Measurements from ENCODE around the gene PTPRR.

DNA sequence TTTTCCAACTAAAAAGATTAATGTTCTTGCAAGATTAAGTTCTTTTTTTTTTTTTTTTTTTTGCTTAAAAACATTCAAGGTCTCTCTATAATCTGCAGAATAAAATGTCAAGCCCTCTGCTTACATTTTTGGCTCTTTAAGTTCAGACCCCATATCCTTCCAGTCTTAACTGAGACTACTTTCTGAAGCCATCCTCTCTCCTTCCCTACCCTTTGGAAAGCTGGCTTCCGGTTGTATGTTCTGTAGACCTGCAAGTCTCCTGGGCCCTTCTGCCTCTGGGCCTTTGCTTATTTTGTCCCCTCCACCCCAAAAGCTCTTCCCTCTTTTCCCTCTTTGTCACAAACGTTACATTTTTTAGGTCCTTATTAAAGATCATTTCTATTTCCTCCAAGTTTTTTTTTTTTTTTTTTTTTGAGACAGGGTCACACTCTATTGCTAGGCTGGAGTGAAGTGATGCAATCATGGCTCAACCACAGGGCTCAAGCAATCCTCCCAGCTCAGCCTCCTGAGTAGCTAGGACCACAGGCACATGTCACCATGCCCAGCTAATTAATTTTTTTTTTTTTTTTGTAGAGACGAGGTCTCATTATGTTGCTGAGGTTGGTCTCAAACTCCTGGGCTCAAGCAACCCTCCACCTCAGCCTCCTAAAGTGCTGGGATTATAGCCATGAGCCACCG lies 329.9 kb downstream of the PTPRR start:
- no peak for TF ChIP-seq CTCF (IDR thresholded peaks at IDR 0.05; ENCODE audit: low read depth, low read length)
- TF ChIP-seq MYC (IDR thresholded peaks at IDR 0.05; ENCODE audit: low read depth, low read length) = no peak
- no peak for TF ChIP-seq POLR2A (IDR thresholded peaks at IDR 0.05; ENCODE audit: extremely low read depth, insufficient read length)
